NT2/D1 (cell line): ENCODE data around the gene HK1.

Experiments used
- DNase-seq: peaks from one replicate; pipeline ENCODE4 v3.0.0-alpha.2; 2011; ENCODE audit warnings: low read depth, low spot score
- H3K27me3 ChIP-seq: 2 replicates; pipeline ENCODE4 v1.6.0; 2011; ENCODE audit warnings: mild to moderate bottlenecking; ENCODE audit not compliant: insufficient read length, insufficient read depth
- H3K36me3 ChIP-seq: 2 replicates; pipeline ENCODE4 v1.6.1; 2011; ENCODE audit warnings: mild to moderate bottlenecking, low read length, mixed read lengths; ENCODE audit not compliant: insufficient read depth, insufficient read length
- H3K4me1 ChIP-seq: 2 replicates; pipeline ENCODE4 v1.5.1; 2011; ENCODE audit not compliant: insufficient read depth, insufficient read length
- H3K4me3 ChIP-seq: 2 replicates; pipeline ENCODE4 v1.5.1; 2011; ENCODE audit warnings: low read depth; ENCODE audit not compliant: insufficient read length
- H3K9ac ChIP-seq: 2 replicates; pipeline ENCODE4 v1.6.0; 2011; ENCODE audit warnings: low read depth; ENCODE audit not compliant: insufficient read length
- H3K9me3 ChIP-seq: 2 replicates; pipeline ENCODE4 v1.5.1; 2011; ENCODE audit warnings: mild to moderate bottlenecking, low read length; ENCODE audit not compliant: insufficient read depth
- SUZ12 ChIP-seq: IDR thresholded peaks from 2 replicates; pipeline ENCODE4 v1.6.1; 2011; ENCODE audit not compliant: insufficient read length, insufficient read depth; ENCODE audit errors: extremely low read depth
- YY1 ChIP-seq: IDR thresholded peaks from 2 replicates; pipeline ENCODE4 v1.6.1; 2011; ENCODE audit not compliant: insufficient read length, insufficient read depth
- ZNF274 ChIP-seq: IDR thresholded peaks from 2 replicates; pipeline ENCODE4 v1.6.1; 2011; ENCODE audit warnings: mild to moderate bottlenecking, low read depth, low read length

HK1 gene

GRCh38 chr10:69426376-69426727, 148.1 kb downstream of the HK1 start:
- peaks cover 2% of the 10 kb centered on the region for H3K4me1 ChIP-seq
- no peaks in the 10 kb centered on the region for H3K27me3 ChIP-seq
- no peak overlapping the region for H3K9ac ChIP-seq

GRCh38 chr10:69428165-69428564, 149.9 kb downstream of the HK1 start:
- H3K4me3 ChIP-seq = no peak overlapping the region
- no peak overlapping the region for H3K9ac ChIP-seq
- no peaks in the 10 kb centered on the region for H3K36me3 ChIP-seq
- no peak for DNase-seq
- no peaks in the 10 kb centered on the region for H3K9me3 ChIP-seq
- H3K27me3 ChIP-seq = no peaks in the 10 kb centered on the region
- TF ChIP-seq YY1 = no peak
- TF ChIP-seq ZNF274 = no peak
- TF ChIP-seq SUZ12 = no peak
- H3K4me1 ChIP-seq = peaks cover 2% of the 10 kb centered on the region

More at GRCh38 chr10:69426376-69426727, 148.1 kb downstream of the HK1 start:
- Histone ChIP-seq H3K4me3 (no peak overlapping the region), H3K36me3 (no peaks in the 10 kb centered on the region), H3K9me3 (no peaks in the 10 kb centered on the region)
- TF ChIP-seq ZNF274 (no peak), SUZ12 (no peak), YY1 (no peak)
- no peak for DNase-seq

- no peak for DNase-seq
- no peaks in the 10 kb centered on the region for H3K36me3 ChIP-seq
- no peaks in the 10 kb centered on the region for H3K27me3 ChIP-seq
- H3K4me1 ChIP-seq = peaks cover 2% of the 10 kb centered on the region
- peaks cover 9% of the 10 kb centered on the region; the same call in 1 of the 2 replicates for H3K9me3 ChIP-seq
- TF ChIP-seq ZNF274 (no peak), SUZ12 (no peak), YY1 (no peak)
- H3K9ac ChIP-seq = no peak overlapping the region
- no peak overlapping the region for H3K4me3 ChIP-seq
These were observed 155.9 kb downstream of the HK1 start for GRCh38 chr10:69434169-69434568.

GRCh38 chr10:69434926-69435325, 156.6 kb downstream of the HK1 start:
- Histone ChIP-seq H3K9me3 (peaks cover 9% of the 10 kb centered on the region; the same call in 1 of the 2 replicates), H3K9ac (no peak overlapping the region), H3K4me1 (peaks cover 6% of the 10 kb centered on the region), H3K36me3 (no peaks in the 10 kb centered on the region), H3K4me3 (no peak overlapping the region), H3K27me3 (no peaks in the 10 kb centered on the region)
- DNase-seq = no peak
- no peak for TF ChIP-seq YY1
- no peak for TF ChIP-seq SUZ12
- TF ChIP-seq ZNF274 = no peak

GRCh38 chr10:69435966-69436520, 157.7 kb downstream of the HK1 start:
- Histone ChIP-seq H3K36me3 (no peaks in the 10 kb centered on the region), H3K27me3 (no peaks in the 10 kb centered on the region), H3K4me3 (no peak overlapping the region), H3K9ac (no peak overlapping the region), H3K4me1 (peaks cover 6% of the 10 kb centered on the region), H3K9me3 (peaks cover 9% of the 10 kb centered on the region; the same call in 1 of the 2 replicates)
- no peak for TF ChIP-seq SUZ12
- TF ChIP-seq ZNF274 = no peak
- TF ChIP-seq YY1 = no peak
- no peak for DNase-seq

GRCh38 chr10:69437321-69438259, 159.3 kb downstream of the HK1 start:
- Histone ChIP-seq H3K4me1 (peaks cover 12% of the 10 kb centered on the region), H3K9me3 (peaks cover 9% of the 10 kb centered on the region; the same call in 1 of the 2 replicates), H3K36me3 (no peaks in the 10 kb centered on the region), H3K4me3 (no peak overlapping the region), H3K27me3 (no peaks in the 10 kb centered on the region), H3K9ac (no peak overlapping the region)
- no peak for DNase-seq
- no peak for TF ChIP-seq YY1
- no peak for TF ChIP-seq ZNF274
- no peak for TF ChIP-seq SUZ12

- TF ChIP-seq YY1 (no peak), ZNF274 (no peak), SUZ12 (no peak)
- DNase-seq = no peak
- H3K9ac ChIP-seq = no peak overlapping the region
- H3K4me3 ChIP-seq = no peak overlapping the region
- H3K36me3 ChIP-seq = no peaks in the 10 kb centered on the region
- H3K27me3 ChIP-seq = no peaks in the 10 kb centered on the region
- peaks cover 12% of the 10 kb centered on the region for H3K4me1 ChIP-seq
- H3K9me3 ChIP-seq = peaks cover 9% of the 10 kb centered on the region; the same call in 1 of the 2 replicates
These were observed 160.4 kb downstream of the HK1 start for GRCh38 chr10:69438536-69439349.
